Measurements from ENCODE around the gene SSBP2. TPM values are rescaled to one million over a fixed set of nuclear protein-coding genes. Genes with fewer than 3 reads are reported as not detected.

The SSBP2 gene
- total RNA-seq, 2 experiments from 2014 or later = 11.7 to 12.9 TPM

- DNase-seq = no peak
- Mint-ChIP-seq H3K27me3 (no peaks in the 10 kb centered on the region), H3K27ac (no peak overlapping the region), H3K9me3 (no peaks in the 10 kb centered on the region), H3K4me1 (ENCODE audit: low read depth) (peaks cover 13% of the 10 kb centered on the region), H3K4me3 (no peak overlapping the region), H3K36me3 (ENCODE audit: low read depth) (peaks cover 5% of the 10 kb centered on the region)
- intact Hi-C loops (cut with micrococcal nuclease) = no loop called here
- TF ChIP-seq, protein P1, sequence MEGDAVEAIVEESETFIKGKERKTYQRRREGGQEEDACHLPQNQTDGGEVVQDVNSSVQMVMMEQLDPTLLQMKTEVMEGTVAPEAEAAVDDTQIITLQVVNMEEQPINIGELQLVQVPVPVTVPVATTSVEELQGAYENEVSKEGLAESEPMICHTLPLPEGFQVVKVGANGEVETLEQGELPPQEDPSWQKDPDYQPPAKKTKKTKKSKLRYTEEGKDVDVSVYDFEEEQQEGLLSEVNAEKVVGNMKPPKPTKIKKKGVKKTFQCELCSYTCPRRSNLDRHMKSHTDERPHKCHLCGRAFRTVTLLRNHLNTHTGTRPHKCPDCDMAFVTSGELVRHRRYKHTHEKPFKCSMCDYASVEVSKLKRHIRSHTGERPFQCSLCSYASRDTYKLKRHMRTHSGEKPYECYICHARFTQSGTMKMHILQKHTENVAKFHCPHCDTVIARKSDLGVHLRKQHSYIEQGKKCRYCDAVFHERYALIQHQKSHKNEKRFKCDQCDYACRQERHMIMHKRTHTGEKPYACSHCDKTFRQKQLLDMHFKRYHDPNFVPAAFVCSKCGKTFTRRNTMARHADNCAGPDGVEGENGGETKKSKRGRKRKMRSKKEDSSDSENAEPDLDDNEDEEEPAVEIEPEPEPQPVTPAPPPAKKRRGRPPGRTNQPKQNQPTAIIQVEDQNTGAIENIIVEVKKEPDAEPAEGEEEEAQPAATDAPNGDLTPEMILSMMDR (IDR thresholded peaks at IDR 0.05) = no peak
- ATAC-seq = no peak
- CTCF ChIA-PET = interaction anchor here (0.6 kb wide), 1 partner anchor 596 kb away, joined by 3 read pairs; no protein-coding TSS in a partner anchor
- POLR2A ChIA-PET = no interaction called here
Measured at GRCh38 chr5:81579262-81579924, 171.5 kb downstream of the SSBP2 start.

DNA sequence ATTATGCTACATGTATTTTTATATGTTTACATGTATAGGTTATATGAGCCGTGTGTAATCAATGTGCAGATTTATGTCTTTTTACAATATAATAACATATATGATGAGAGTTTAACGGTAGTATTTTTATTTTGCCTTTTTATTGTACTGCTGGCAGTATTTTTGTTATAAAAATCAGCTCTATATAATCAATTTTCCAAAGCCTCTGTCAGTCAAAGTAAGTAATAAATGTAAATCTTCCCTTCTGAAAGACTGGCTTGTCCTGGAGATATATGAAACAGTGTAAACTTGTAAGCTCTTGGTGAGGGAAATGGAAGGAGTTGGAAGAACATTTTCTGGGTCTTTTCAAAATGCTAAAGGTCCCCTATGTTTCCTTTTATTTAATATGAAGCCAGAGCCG, 173.8 kb downstream of the SSBP2 start:
- peaks cover 7% of the 10 kb centered on the region for H3K36me3 Mint-ChIP-seq (ENCODE audit: low read depth)
- H3K27ac Mint-ChIP-seq = no peak overlapping the region
- ATAC-seq = no peak

DNA sequence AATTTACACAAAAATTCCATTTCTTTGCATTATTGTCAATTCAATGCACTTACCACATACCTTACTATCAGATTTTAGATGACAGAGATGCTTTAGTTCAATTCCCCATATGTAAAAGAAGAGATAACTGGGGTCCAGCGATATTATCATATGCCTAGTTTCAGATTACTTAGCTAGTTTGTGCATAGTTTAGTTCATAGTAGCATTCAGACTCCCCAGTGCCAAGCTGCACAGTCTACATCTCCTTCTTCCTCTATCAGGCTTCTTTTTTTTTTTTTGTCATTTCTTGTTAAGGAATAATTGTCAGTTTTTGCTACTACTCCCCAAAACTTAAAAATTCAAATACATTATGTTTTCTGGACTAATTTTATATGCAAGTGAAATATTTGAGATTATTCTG, 175.0 kb downstream of the SSBP2 start:
- Mint-ChIP-seq H3K4me1 (ENCODE audit: low read depth) (peaks cover 11% of the 10 kb centered on the region), H3K27me3 (no peaks in the 10 kb centered on the region), H3K9me3 (no peaks in the 10 kb centered on the region), H3K27ac (no peak overlapping the region), H3K36me3 (ENCODE audit: low read depth) (peaks cover 7% of the 10 kb centered on the region), H3K4me3 (no peak overlapping the region)
- DNase-seq (no peak), ATAC-seq (no peak)
- ChIA-PET POLR2A (no interaction called here), CTCF (no interaction called here)
- TF ChIP-seq, protein P1 (IDR thresholded peaks at IDR 0.05) = no peak
- intact Hi-C loops (cut with micrococcal nuclease) = no loop called here

More for the DNA sequence above, 173.8 kb downstream of the SSBP2 start:
- CTCF ChIA-PET = no interaction called here
- intact Hi-C loops (cut with micrococcal nuclease) = no loop called here
- POLR2A ChIA-PET = no interaction called here
- H3K4me3 Mint-ChIP-seq = no peak overlapping the region
- TF ChIP-seq, protein P1 (IDR thresholded peaks at IDR 0.05) = no peak
- no peak for DNase-seq
- peaks cover 13% of the 10 kb centered on the region for H3K4me1 Mint-ChIP-seq (ENCODE audit: low read depth)
- no peaks in the 10 kb centered on the region for H3K27me3 Mint-ChIP-seq
- no peaks in the 10 kb centered on the region for H3K9me3 Mint-ChIP-seq

GRCh38 chr5:81572201-81572600, 178.7 kb downstream of the SSBP2 start:
- intact Hi-C loops (cut with micrococcal nuclease) = no loop called here

GRCh38 chr5:81558188-81558587, 192.7 kb downstream of the SSBP2 start:
- H3K4me1 Mint-ChIP-seq (ENCODE audit: low read depth) = peaks cover 27% of the 10 kb centered on the region
- TF ChIP-seq, protein P1 (IDR thresholded peaks at IDR 0.05) = no peak
- ChIA-PET POLR2A (no interaction called here), CTCF (no interaction called here)
- no peaks in the 10 kb centered on the region for H3K36me3 Mint-ChIP-seq (ENCODE audit: low read depth)
- H3K4me3 Mint-ChIP-seq = no peak overlapping the region
- no peaks in the 10 kb centered on the region for H3K9me3 Mint-ChIP-seq
- no peak overlapping the region for H3K27ac Mint-ChIP-seq
- DNase-seq (no peak), ATAC-seq (no peak)
- intact Hi-C loops (cut with micrococcal nuclease) = no loop called here
- H3K27me3 Mint-ChIP-seq = no peaks in the 10 kb centered on the region

More at GRCh38 chr5:81572201-81572600, 178.7 kb downstream of the SSBP2 start:
- DNase-seq (no peak), ATAC-seq (no peak)
- H3K9me3 Mint-ChIP-seq = peaks cover 3% of the 10 kb centered on the region
- H3K27ac Mint-ChIP-seq = no peak overlapping the region
- no peak overlapping the region for H3K4me3 Mint-ChIP-seq
- ChIA-PET CTCF (no interaction called here), POLR2A (no interaction called here)
- TF ChIP-seq, protein P1 (IDR thresholded peaks at IDR 0.05) = no peak
- H3K27me3 Mint-ChIP-seq = no peaks in the 10 kb centered on the region
- H3K36me3 Mint-ChIP-seq (ENCODE audit: low read depth) = peaks cover 18% of the 10 kb centered on the region
- no peaks in the 10 kb centered on the region for H3K4me1 Mint-ChIP-seq (ENCODE audit: low read depth)
